ENCODE data around the gene ITFG1. TPM values are rescaled to one million over a fixed set of nuclear protein-coding genes. Genes with fewer than 3 reads are reported as not detected.
"Not testable (repeated sequence)": the region's sequence is repeated elsewhere in the genome, so short reads cannot be mapped to it uniquely, and the experiment has no call there.

Gene ITFG1
- total RNA-seq, 2 experiments from 2014 or later, result 33.7 to 37.9 TPM

DNA sequence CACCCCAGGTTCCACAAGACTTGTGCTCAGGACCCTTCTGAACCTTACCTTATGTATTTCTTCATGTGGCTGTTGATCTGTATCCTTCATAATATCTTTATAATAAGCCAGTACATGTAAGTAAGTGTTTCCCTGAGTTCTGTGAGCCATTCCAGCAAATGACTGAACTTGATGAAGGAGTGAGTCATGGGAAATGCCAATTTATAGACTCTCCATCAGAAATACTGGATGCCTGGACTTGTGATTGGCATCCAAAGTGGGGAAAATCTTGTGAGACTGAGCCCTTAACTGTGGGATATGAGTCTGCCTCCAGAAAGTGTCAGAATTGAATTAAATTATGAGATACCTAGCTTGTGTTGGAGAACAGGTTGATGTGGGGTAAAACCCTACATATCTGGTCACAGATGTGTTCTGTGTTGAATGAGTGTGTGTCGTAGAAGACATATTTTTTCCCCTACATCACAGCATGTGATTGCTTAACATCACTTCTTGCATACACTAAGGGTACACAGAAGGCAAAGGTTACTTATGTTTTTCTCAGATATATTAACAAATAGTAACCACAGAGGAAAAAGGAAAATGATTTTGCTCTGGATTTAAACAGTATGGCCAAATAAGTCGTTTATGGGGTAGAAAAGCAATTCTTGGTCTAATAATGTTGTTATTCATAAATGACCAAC is 247.0 kb downstream of the ITFG1 start:
- intact Hi-C loops (cut with micrococcal nuclease; ENCODE audit: unreplicated experiment), result no loop called here
- H3K79me2 ChIP-seq (ENCODE audit: insufficient read depth, low read depth, low read length), result no peaks in the 10 kb centered on the region
- no peak overlapping the region for H3K4me3 ChIP-seq (ENCODE audit: low read depth, low read length, poor library complexity, severe bottlenecking)
- no TSS peak for BruUV-seq (replicated peaks)
- H3K9me3 ChIP-seq (ENCODE audit: low read length), result no peaks in the 10 kb centered on the region
- no peak overlapping the region for H3K27ac ChIP-seq (ENCODE audit: low read depth, low read length, poor library complexity, severe bottlenecking)
- no peak overlapping the region for H2AFZ ChIP-seq (ENCODE audit: low read length)
- H3K36me3 ChIP-seq (ENCODE audit: insufficient read depth, low read length), result peaks cover 14% of the 10 kb centered on the region
- no peaks in the 10 kb centered on the region for H3K4me1 ChIP-seq (ENCODE audit: insufficient read depth, low read length, poor library complexity, severe bottlenecking)
- no peaks in the 10 kb centered on the region for H4K20me1 ChIP-seq (ENCODE audit: insufficient read depth, low read length)
- TF ChIP-seq EZH2phosphoT487 (IDR thresholded peaks at IDR 0.05; ENCODE audit: borderline replicate concordance, low read depth, low read length), result no peak
- no peak for TF ChIP-seq CTCF (conservative IDR thresholded peaks at IDR 0.05; ENCODE audit: low read length)
- POLR2A ChIA-PET, result interaction anchor here (1.0 kb wide), 1 partner anchor 76 kb away, joined by 3 read pairs; no protein-coding TSS in a partner anchor
- H3K9me2 ChIP-seq (ENCODE audit: insufficient read depth, low read length), result no peaks in the 10 kb centered on the region
- CTCF ChIA-PET (ENCODE audit: unreplicated experiment), result no interaction called here
- no peak overlapping the region for H3K4me2 ChIP-seq (ENCODE audit: low read length)
- DNase-seq (ENCODE audit: low spot score), result no peak

DNA sequence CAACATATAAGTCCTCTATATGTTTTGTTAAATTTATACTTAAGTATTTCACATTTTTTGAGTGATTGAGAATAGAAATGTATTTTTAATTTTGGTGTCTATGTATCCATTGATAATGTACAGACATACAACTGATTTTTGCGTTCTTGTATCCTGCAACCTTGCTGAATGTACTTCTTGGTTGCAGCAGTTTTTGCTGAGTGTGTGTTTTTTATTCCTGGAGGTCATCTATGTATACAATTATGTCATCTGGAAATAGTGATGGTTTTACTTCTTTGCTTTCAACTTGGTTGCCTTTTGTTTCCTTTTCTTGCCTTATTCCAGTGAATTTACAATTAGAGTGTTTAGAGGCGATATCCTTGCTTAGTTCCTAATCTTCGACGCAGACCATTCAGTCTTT is 249.6 kb downstream of the ITFG1 start:
- intact Hi-C loops (cut with micrococcal nuclease; ENCODE audit: unreplicated experiment), result no loop called here
- no peak for DNase-seq (ENCODE audit: low spot score)
- no peak overlapping the region for H3K27ac ChIP-seq (ENCODE audit: low read depth, low read length, poor library complexity, severe bottlenecking)
- no TSS peak for BruUV-seq (replicated peaks)
- TF ChIP-seq EZH2phosphoT487 (IDR thresholded peaks at IDR 0.05; ENCODE audit: borderline replicate concordance, low read depth, low read length), result no peak
- TF ChIP-seq CTCF (conservative IDR thresholded peaks at IDR 0.05; ENCODE audit: low read length), result no peak
- H4K20me1 ChIP-seq (ENCODE audit: insufficient read depth, low read length), result no peaks in the 10 kb centered on the region
- ChIA-PET CTCF (ENCODE audit: unreplicated experiment) (no interaction called here), POLR2A (no interaction called here)
- 0 out of 2 replicates have a peak, but pooled peaks cover 7% of the 10 kb centered on the region for H3K36me3 ChIP-seq (ENCODE audit: insufficient read depth, low read length)
- H3K4me3 ChIP-seq (ENCODE audit: low read depth, low read length, poor library complexity, severe bottlenecking), result no peak overlapping the region
- no peaks in the 10 kb centered on the region for H3K9me3 ChIP-seq (ENCODE audit: low read length)
- no peaks in the 10 kb centered on the region for H3K4me1 ChIP-seq (ENCODE audit: insufficient read depth, low read length, poor library complexity, severe bottlenecking)
- H3K9me2 ChIP-seq (ENCODE audit: insufficient read depth, low read length), result no peaks in the 10 kb centered on the region
- no peak overlapping the region for H3K4me2 ChIP-seq (ENCODE audit: low read length)
- no peaks in the 10 kb centered on the region for H3K79me2 ChIP-seq (ENCODE audit: insufficient read depth, low read depth, low read length)
- no peak overlapping the region for H2AFZ ChIP-seq (ENCODE audit: low read length)

GRCh38 chr16:47204736-47205504 is 255.9 kb downstream of the ITFG1 start:
- no peaks in the 10 kb centered on the region; the same call in 1 of the 2 replicates for H4K20me1 ChIP-seq (ENCODE audit: insufficient read depth, low read length)
- no peaks in the 10 kb centered on the region for H3K9me3 ChIP-seq (ENCODE audit: low read length)
- no TSS peak for BruUV-seq (replicated peaks)
- H3K4me3 ChIP-seq (ENCODE audit: low read depth, low read length, poor library complexity, severe bottlenecking), result no peak overlapping the region
- intact Hi-C loops (cut with micrococcal nuclease; ENCODE audit: unreplicated experiment), result no loop called here
- no peaks in the 10 kb centered on the region for H3K36me3 ChIP-seq (ENCODE audit: insufficient read depth, low read length)
- ChIA-PET CTCF (ENCODE audit: unreplicated experiment) (no interaction called here), POLR2A (interaction anchor here (0.7 to 1.4 kb wide), 3 partner anchors 12 to 63 kb away, joined by 3 to 4 read pairs (median 3); no protein-coding TSS in a partner anchor)
- no peak overlapping the region for H3K27ac ChIP-seq (ENCODE audit: low read depth, low read length, poor library complexity, severe bottlenecking)
- no peak overlapping the region for H2AFZ ChIP-seq (ENCODE audit: low read length)
- no peaks in the 10 kb centered on the region for H3K9me2 ChIP-seq (ENCODE audit: insufficient read depth, low read length)
- no peak overlapping the region for H3K4me2 ChIP-seq (ENCODE audit: low read length)
- H3K79me2 ChIP-seq (ENCODE audit: insufficient read depth, low read depth, low read length), result no peaks in the 10 kb centered on the region
- no peaks in the 10 kb centered on the region for H3K4me1 ChIP-seq (ENCODE audit: insufficient read depth, low read length, poor library complexity, severe bottlenecking)
- TF ChIP-seq CTCF (conservative IDR thresholded peaks at IDR 0.05; ENCODE audit: low read length), result peak; percentile 40
- no peak for TF ChIP-seq EZH2phosphoT487 (IDR thresholded peaks at IDR 0.05; ENCODE audit: borderline replicate concordance, low read depth, low read length)
- DNase-seq (ENCODE audit: low spot score), result no peak

DNA sequence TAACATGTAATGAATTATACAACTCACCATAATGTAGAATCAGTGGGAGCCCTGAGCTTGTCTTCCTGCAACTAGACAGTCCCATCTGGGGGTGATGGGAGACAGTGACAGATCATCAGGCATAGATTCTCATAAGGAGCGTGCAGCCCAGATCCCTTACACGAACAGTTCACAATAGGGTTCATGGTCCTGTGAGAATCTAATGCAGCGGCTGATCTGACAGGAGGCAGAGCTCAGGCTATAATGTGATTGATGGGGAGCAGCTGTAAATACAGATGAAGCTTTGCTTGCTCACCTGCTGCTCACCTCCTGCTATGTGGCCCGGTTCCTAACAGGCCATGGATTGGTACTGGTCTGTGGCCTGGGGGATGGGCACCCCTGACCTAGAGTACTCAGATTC is 257.4 kb downstream of the ITFG1 start:
- CTCF ChIA-PET (ENCODE audit: unreplicated experiment); intact Hi-C loops (cut with micrococcal nuclease; ENCODE audit: unreplicated experiment); H3K9me3 ChIP-seq (ENCODE audit: low read length); H3K79me2 ChIP-seq (ENCODE audit: insufficient read depth, low read depth, low read length); H3K4me3 ChIP-seq (ENCODE audit: low read depth, low read length, poor library complexity, severe bottlenecking); DNase-seq (ENCODE audit: low spot score); H2AFZ ChIP-seq (ENCODE audit: low read length); H3K4me1 ChIP-seq (ENCODE audit: insufficient read depth, low read length, poor library complexity, severe bottlenecking); H3K9me2 ChIP-seq (ENCODE audit: insufficient read depth, low read length); H3K36me3 ChIP-seq (ENCODE audit: insufficient read depth, low read length); BruUV-seq (replicated peaks); H4K20me1 ChIP-seq (ENCODE audit: insufficient read depth, low read length); H3K27ac ChIP-seq (ENCODE audit: low read depth, low read length, poor library complexity, severe bottlenecking); H3K4me2 ChIP-seq (ENCODE audit: low read length): not testable (repeated sequence)
- POLR2A ChIA-PET, result interaction anchor here (1.1 kb wide), 1 partner anchor 14 kb away, joined by 4 read pairs; no protein-coding TSS in a partner anchor

All from OCI-LY7 (cell line).